GM13977 (cell line): ENCODE data around the gene CPLANE2.

Experiments used
- DNase-seq: peaks from one replicate; pipeline ENCODE4 v3.0.0; 2012; ENCODE audit warnings: low spot score
- CTCF ChIP-seq: IDR thresholded peaks from 2 replicates; pipeline ENCODE4 v1.5.1; 2012; ENCODE audit warnings: mild to moderate bottlenecking, control low read depth; ENCODE audit not compliant: insufficient read depth; ENCODE audit errors: extremely low read depth, missing control alignments
- in situ Hi-C: fragments of 300-500 bp; cut with MboI; formaldehyde crosslinking; loops from one replicate; pipeline ENCODE4 v1.12.0; 2022; ENCODE audit warnings: low sequenced_read_pairs, low pct_unique_long_range_greater_than_20kb, mixed read lengths, inconsistent platforms; ENCODE audit not compliant: unreplicated experiment

The CPLANE2 gene

GRCh38 chr1:16204634-16205333, 32.2 kb downstream of the CPLANE2 start:
- peak; percentile 64 for TF ChIP-seq CTCF
- in situ Hi-C loops, result no loop called here
- peak; percentile 50 for DNase-seq

GRCh38 chr1:16204216-16204615, 32.8 kb downstream of the CPLANE2 start:
- no peak for DNase-seq
- TF ChIP-seq CTCF, result no peak
- in situ Hi-C loops, result no loop called here

- TF ChIP-seq CTCF, result no peak
- no peak for DNase-seq
- in situ Hi-C loops, result no loop called here
Measured at GRCh38 chr1:16203550-16203949, 33.4 kb downstream of the CPLANE2 start.

GRCh38 chr1:16202281-16203210, 34.4 kb downstream of the CPLANE2 start:
- no peak for TF ChIP-seq CTCF
- in situ Hi-C loops, result no loop called here
- no peak for DNase-seq

- in situ Hi-C loops, result loop anchor here (25.0 kb wide), 1 partner anchor 412 kb away; no protein-coding TSS in a partner anchor
- no peak for DNase-seq
- TF ChIP-seq CTCF, result no peak
Measured at GRCh38 chr1:16199700-16200099, 37.3 kb downstream of the CPLANE2 start.

- DNase-seq, result no peak
- no peak for TF ChIP-seq CTCF
- in situ Hi-C loops, result loop anchor here (25.0 kb wide), 1 partner anchor 412 kb away; no protein-coding TSS in a partner anchor
Measured at GRCh38 chr1:16199157-16199501, 37.9 kb downstream of the CPLANE2 start.
